Gastrocnemius medialis (tissue), 4 donors: Measurements from ENCODE around the gene ADIPOR1. TPM values are rescaled to one million over a fixed set of nuclear protein-coding genes. Genes with fewer than 3 reads are reported as not detected.
"Not testable (repeated sequence)": the region's sequence is repeated elsewhere in the genome, so short reads cannot be mapped to it uniquely, and the experiment has no call there.

Experiments used
- ATAC-seq, 2 donors: fragments of 150-250 bp; one replicate each; pipeline ENCODE4 v1.9.1; 2016
- DNase-seq, 2 donors: peaks; one replicate each; pipeline ENCODE4 v3.0.0-alpha.2; 2019
- H3K27ac ChIP-seq, 4 donors: fragments of 200-600 bp; sonication (generic); 1 replicate in 1 of 4; 2 replicates in 3 of 4; pipeline ENCODE4 v1.5.1; 2016 to 2018; ENCODE audit warnings: mild to moderate bottlenecking in 2 of 4, moderate library complexity in 1 of 4
- H3K27me3 ChIP-seq, 3 donors: fragments of 200-600 bp; sonication (generic) in 2 of 3; 1 replicate in 1 of 3; 2 replicates in 2 of 3; pipeline versions ENCODE4 v1.5.1 to v1.6.0; 2016 to 2019; ENCODE audit warnings: mild to moderate bottlenecking in 1 of 3, moderate library complexity in 1 of 3
- H3K36me3 ChIP-seq, 2 donors: fragments of 200-600 bp; sonication (generic) in 1 of 2; one replicate each; pipeline ENCODE4 v1.5.1; 2017 to 2018
- H3K4me1 ChIP-seq, 2 donors: fragments of 200-600 bp; sonication (generic) in 1 of 2; one replicate each; pipeline ENCODE4 v1.5.1; 2016 to 2017; ENCODE audit warnings: mild to moderate bottlenecking in 2 of 2
- H3K4me3 ChIP-seq, 4 donors: fragments of 200-600 bp; sonication (generic) in 3 of 4; 1 replicate in 1 of 4; 2 replicates in 3 of 4; pipeline ENCODE4 v1.5.1; 2016 to 2019; ENCODE audit warnings: mild to moderate bottlenecking in 2 of 4
- H3K9me3 ChIP-seq, 3 donors: fragments of 200-600 bp; sonication (generic) in 2 of 3; 1 replicate in 1 of 3; 2 replicates in 2 of 3; pipeline ENCODE4 v1.5.1; 2016 to 2019
- CTCF ChIP-seq, 5 experiments: fragments of 450-650 bp in 3 of 5; fragments of 200-600 bp in 2 of 5; sonication (generic) in 2 of 5; IDR thresholded peaks in 4 of 5; conservative IDR thresholded peaks in 1 of 5; 1 replicate in 4 of 5; 2 replicates in 1 of 5; pipeline ENCODE4 v1.5.1; 2016 to 2019; ENCODE audit warnings: antibody characterized with exemption in 5 of 5, mild to moderate bottlenecking in 3 of 5, moderate library complexity in 3 of 5
- POLR2A ChIP-seq, 2 donors: fragments of 450-650 bp; IDR thresholded peaks; one replicate each; pipeline ENCODE4 v1.6.1; 2017; ENCODE audit warnings: antibody characterized with exemption in 2 of 2, mild to moderate bottlenecking in 2 of 2, moderate library complexity in 2 of 2
- in situ Hi-C, 4 donors: fragments of 200-750 bp; cut with MboI; loops; one replicate each; pipeline versions ENCODE4 v1.15.0 to v1.8.0; 2017; ENCODE audit warnings: low sequenced_read_pairs in 4 of 4
- intact Hi-C: fragments of 100-400 bp; cut with DNase I; formaldehyde crosslinking; loops from one replicate; pipeline ENCODE4 v1.15.1; 2023; ENCODE audit warnings: low total_unique reads
- total RNA-seq, 4 donors: library from RNA; depleted of rRNA; stranded (reverse); fragments of >200 nt; gene quantifications; one replicate each; pipeline versions ENCODE4 v1.1.0 to v1.2.3, GENCODE V29; 2016

The ADIPOR1 gene
- total RNA-seq, 4 donors from 2014 or later, result 103 to 133 (median 119) TPM

GRCh38 chr1:202915146-202915545 is 43.0 kb downstream of the ADIPOR1 start:
- H3K4me1 ChIP-seq, result no peaks in the 10 kb centered on the region
- DNase-seq, result no peak
- H3K4me3 ChIP-seq, result no peak overlapping the region
- ATAC-seq, result no peak
- H3K36me3 ChIP-seq, result peaks cover 4 to 79% of the 10 kb centered on the region in 2 donors
- no peak overlapping the region for H3K27ac ChIP-seq
- intact Hi-C loops, result no loop called here
- no peak for TF ChIP-seq CTCF (IDR thresholded peaks at IDR 0.05 in 4 of 5, conservative IDR thresholded peaks at IDR 0.05 in 1 of 5)
- TF ChIP-seq POLR2A (IDR thresholded peaks at IDR 0.05), result no peak
- in situ Hi-C loops, result no loop called here
- no peaks in the 10 kb centered on the region for H3K9me3 ChIP-seq
- no peaks in the 10 kb centered on the region for H3K27me3 ChIP-seq

GRCh38 chr1:202912476-202912875 is 45.6 kb downstream of the ADIPOR1 start:
- in situ Hi-C loops, H3K27me3 ChIP-seq, H3K27ac ChIP-seq, H3K4me3 ChIP-seq, intact Hi-C loops, ATAC-seq, H3K4me1 ChIP-seq, H3K9me3 ChIP-seq, DNase-seq: not testable (repeated sequence)
- H3K36me3 ChIP-seq, result peaks cover 2 to 90% of the 10 kb centered on the region in 2 donors

GRCh38 chr1:202909494-202909893 is 48.6 kb downstream of the ADIPOR1 start:
- Histone ChIP-seq H3K27me3 (no peaks in the 10 kb centered on the region), H3K27ac (no peak overlapping the region), H3K9me3 (no peaks in the 10 kb centered on the region), H3K4me1 (no peaks in the 10 kb centered on the region), H3K36me3 (peaks cover 0 to 76% of the 10 kb centered on the region in 2 donors), H3K4me3 (no peak overlapping the region)
- intact Hi-C loops, result no loop called here
- no peak for TF ChIP-seq POLR2A (IDR thresholded peaks at IDR 0.05)
- no peak for TF ChIP-seq CTCF (IDR thresholded peaks at IDR 0.05 in 4 of 5, conservative IDR thresholded peaks at IDR 0.05 in 1 of 5)
- in situ Hi-C loops, result no loop called here
- DNase-seq (no peak), ATAC-seq (no peak)

GRCh38 chr1:202908998-202909397 is 49.1 kb downstream of the ADIPOR1 start:
- in situ Hi-C loops, result no loop called here
- peaks cover 0 to 71% of the 10 kb centered on the region in 2 donors for H3K36me3 ChIP-seq
- no peak overlapping the region for H3K27ac ChIP-seq
- H3K4me3 ChIP-seq, result no peak overlapping the region
- no peaks in the 10 kb centered on the region for H3K9me3 ChIP-seq
- no peaks in the 10 kb centered on the region for H3K4me1 ChIP-seq
- TF ChIP-seq POLR2A (IDR thresholded peaks at IDR 0.05), result no peak
- TF ChIP-seq CTCF (IDR thresholded peaks at IDR 0.05 in 4 of 5, conservative IDR thresholded peaks at IDR 0.05 in 1 of 5), result no peak
- DNase-seq (no peak), ATAC-seq (no peak)
- H3K27me3 ChIP-seq, result no peaks in the 10 kb centered on the region
- intact Hi-C loops, result no loop called here

GRCh38 chr1:202905331-202905730 is 52.8 kb downstream of the ADIPOR1 start:
- ATAC-seq (no peak), DNase-seq (no peak)
- Histone ChIP-seq H3K4me3 (no peak overlapping the region), H3K27me3 (no peaks in the 10 kb centered on the region), H3K9me3 (no peaks in the 10 kb centered on the region), H3K36me3 (peaks cover 0 to 63% of the 10 kb centered on the region in 2 donors), H3K4me1 (no peaks in the 10 kb centered on the region), H3K27ac (no peak overlapping the region)
- TF ChIP-seq CTCF (IDR thresholded peaks at IDR 0.05 in 4 of 5, conservative IDR thresholded peaks at IDR 0.05 in 1 of 5) (no peak), POLR2A (IDR thresholded peaks at IDR 0.05) (no peak)
- in situ Hi-C loops (no loop called here), intact Hi-C loops (no loop called here)

- not testable (repeated sequence) for ATAC-seq
These were observed 54.3 kb downstream of the ADIPOR1 start for GRCh38 chr1:202903808-202904207.

More at GRCh38 chr1:202903808-202904207, 54.3 kb downstream of the ADIPOR1 start:
- DNase-seq, H3K27ac ChIP-seq, in situ Hi-C loops, H3K27me3 ChIP-seq, H3K4me3 ChIP-seq, H3K9me3 ChIP-seq, intact Hi-C loops, H3K4me1 ChIP-seq: not testable (repeated sequence)
- peaks cover 0 to 53% of the 10 kb centered on the region in 2 donors for H3K36me3 ChIP-seq
